Caco-2 (cell line): ENCODE results near the gene RFC5. TPM values are rescaled to one million over a fixed set of nuclear protein-coding genes. Genes with fewer than 3 reads are reported as not detected.

Experiments used
- BruUV-seq: library from RNA; stranded (reverse); fragments of 400-500 nt; replicated peaks from 2 replicates; lab custom pipeline; 2021; lab: Mats Ljungman, UMichigan
- CTCF ChIA-PET: fragments of 300-600 bp; sonication (Branson Sonifier 250); formaldehyde crosslinking; loops from one replicate; lab custom pipeline; 2022; ENCODE audit warnings: antibody characterized with exemption; lab: Charles Lee
- POLR2A ChIA-PET: fragments of 300-600 bp; sonication (Branson Sonifier 250); formaldehyde crosslinking; loops from one replicate; lab custom pipeline; 2022; ENCODE audit warnings: antibody characterized with exemption; lab: Charles Lee
- DNase-seq, 2 experiments: peaks; one replicate each; pipeline versions ENCODE4 v3.0.0 to v3.0.0-alpha.2; 2020 to 2022
- H3K27me3 ChIP-seq: replicated peaks from 2 replicates; pipeline ENCODE4 v1.6.0; 2011; ENCODE audit warnings: low read length; ENCODE audit not compliant: control insufficient read depth, insufficient read depth
- H3K36me3 ChIP-seq: 2 replicates; pipeline ENCODE4 v1.5.1; 2011; ENCODE audit warnings: low read length; ENCODE audit not compliant: control insufficient read depth, insufficient read depth
- H3K4me1 ChIP-seq: fragments of 250-450 bp; sonication (Bioruptor Pico); 2 replicates; pipeline ENCODE4 v1.5.1; 2020; ENCODE audit warnings: mild to moderate bottlenecking
- H3K4me3 ChIP-seq: 2 replicates; pipeline ENCODE4 v1.5.1; 2011; ENCODE audit warnings: low read depth, mild to moderate bottlenecking, control low read depth, low read length
- H3K9me3 ChIP-seq: fragments of 250-450 bp; sonication (Bioruptor Pico); 2 replicates; pipeline ENCODE4 v1.5.1; 2020; ENCODE audit warnings: mild to moderate bottlenecking, moderate library complexity
- H3K27ac Mint-ChIP-seq: one replicate; pipeline ENCODE4 v1.8.0; 2022; ENCODE audit warnings: mixed read lengths; ENCODE audit not compliant: unreplicated experiment
- H3K27me3 Mint-ChIP-seq: one replicate; pipeline ENCODE4 v1.8.0; 2022; ENCODE audit warnings: mixed read lengths; ENCODE audit not compliant: insufficient read depth, unreplicated experiment
- H3K36me3 Mint-ChIP-seq: one replicate; pipeline ENCODE4 v1.8.0; 2022; ENCODE audit warnings: mild to moderate bottlenecking, mixed read lengths; ENCODE audit not compliant: insufficient read depth, unreplicated experiment
- H3K4me1 Mint-ChIP-seq: one replicate; pipeline ENCODE4 v1.8.0; 2022; ENCODE audit warnings: low read depth, mixed read lengths; ENCODE audit not compliant: unreplicated experiment
- H3K4me3 Mint-ChIP-seq: one replicate; pipeline ENCODE4 v1.8.0; 2022; ENCODE audit warnings: mild to moderate bottlenecking, moderate library complexity, mixed read lengths; ENCODE audit not compliant: unreplicated experiment
- H3K9me3 Mint-ChIP-seq: one replicate; pipeline ENCODE4 v1.8.0; 2022; ENCODE audit warnings: mixed read lengths; ENCODE audit not compliant: unreplicated experiment
- CTCF ChIP-seq, 2 experiments: fragments of 200-600 bp in 1 of 2; IDR thresholded peaks; 1 replicate in 1 of 2; 2 replicates in 1 of 2; pipeline versions ENCODE4 v1.5.1 to v1.8.0; 2011 to 2022; ENCODE audit warnings: antibody characterized with exemption in 1 of 2, control low read depth in 1 of 2, inconsistent platforms in 1 of 2, low read depth in 1 of 2, low read length in 1 of 2, mild to moderate bottlenecking in 1 of 2, moderate library complexity in 1 of 2; ENCODE audit not compliant: insufficient read depth in 1 of 2, severe bottlenecking in 1 of 2, unreplicated experiment in 1 of 2
- intact Hi-C: fragments of 100-400 bp; cut with micrococcal nuclease; formaldehyde crosslinking; loops from one replicate; pipeline ENCODE4 v1.10.0; 2022; ENCODE audit not compliant: unreplicated experiment
- total RNA-seq: library from RNA; stranded (reverse); gene quantifications from 2 replicates; pipeline ENCODE4 v1.2.3, GENCODE V29; 2022

Gene RFC5
- total RNA-seq, 1 experiment from 2014 or later = 42.7 TPM

- Mint-ChIP-seq H3K9me3 (no peaks in the 10 kb centered on the region), H3K4me3 (no peak overlapping the region), H3K27me3 (no peaks in the 10 kb centered on the region), H3K4me1 (no peaks in the 10 kb centered on the region), H3K36me3 (peaks cover 64% of the 10 kb centered on the region), H3K27ac (no peak overlapping the region)
- ChIA-PET POLR2A (no interaction called here), CTCF (no interaction called here)
- Histone ChIP-seq H3K4me1 (no peaks in the 10 kb centered on the region), H3K36me3 (no peaks in the 10 kb centered on the region), H3K9me3 (no peaks in the 10 kb centered on the region), H3K27me3 (no peaks in the 10 kb centered on the region), H3K4me3 (no peak overlapping the region)
- no peak for TF ChIP-seq CTCF (IDR thresholded peaks at IDR 0.05; ENCODE audit: insufficient read depth in 1 of 2, low read depth in 1 of 2, low read length in 1 of 2, severe bottlenecking in 1 of 2, unreplicated experiment in 1 of 2)
- BruUV-seq = no TSS peak
- intact Hi-C loops = no loop called here
- DNase-seq = no peak
Measured at GRCh38 chr12:118044075-118044474, 27.6 kb downstream of the RFC5 start.

GRCh38 chr12:118044577-118044976 lies 28.1 kb downstream of the RFC5 start:
- Histone ChIP-seq H3K9me3 (no peaks in the 10 kb centered on the region), H3K4me1 (no peaks in the 10 kb centered on the region), H3K27me3 (no peaks in the 10 kb centered on the region), H3K4me3 (no peak overlapping the region), H3K36me3 (no peaks in the 10 kb centered on the region)
- H3K4me1 Mint-ChIP-seq = no peaks in the 10 kb centered on the region
- TF ChIP-seq CTCF (IDR thresholded peaks at IDR 0.05; ENCODE audit: insufficient read depth in 1 of 2, low read depth in 1 of 2, low read length in 1 of 2, severe bottlenecking in 1 of 2, unreplicated experiment in 1 of 2) = no peak
- H3K27me3 Mint-ChIP-seq = no peaks in the 10 kb centered on the region
- H3K9me3 Mint-ChIP-seq = no peaks in the 10 kb centered on the region
- no TSS peak for BruUV-seq
- POLR2A ChIA-PET = no interaction called here
- intact Hi-C loops = no loop called here
- H3K36me3 Mint-ChIP-seq = peaks cover 67% of the 10 kb centered on the region
- no peak overlapping the region for H3K4me3 Mint-ChIP-seq
- CTCF ChIA-PET = no interaction called here
- no peak for DNase-seq
- no peak overlapping the region for H3K27ac Mint-ChIP-seq

- Mint-ChIP-seq H3K9me3 (no peaks in the 10 kb centered on the region), H3K4me1 (no peaks in the 10 kb centered on the region), H3K36me3 (peaks cover 74% of the 10 kb centered on the region), H3K27me3 (no peaks in the 10 kb centered on the region), H3K4me3 (no peak overlapping the region), H3K27ac (no peak overlapping the region)
- DNase-seq = no peak
- intact Hi-C loops = no loop called here
- BruUV-seq = no TSS peak
- Histone ChIP-seq H3K27me3 (no peaks in the 10 kb centered on the region), H3K4me3 (no peak overlapping the region), H3K36me3 (no peaks in the 10 kb centered on the region), H3K4me1 (no peaks in the 10 kb centered on the region), H3K9me3 (no peaks in the 10 kb centered on the region)
- TF ChIP-seq CTCF (IDR thresholded peaks at IDR 0.05; ENCODE audit: insufficient read depth in 1 of 2, low read depth in 1 of 2, low read length in 1 of 2, severe bottlenecking in 1 of 2, unreplicated experiment in 1 of 2) = no peak
- ChIA-PET CTCF (no interaction called here), POLR2A (no interaction called here)
Measured at GRCh38 chr12:118046430-118046829, 29.9 kb downstream of the RFC5 start.
